Ecto neural progenitor cell (in vitro differentiated cells): Measurements from ENCODE around the gene PLOD3.

ENCODE experiments used
- DNase-seq: peaks from one replicate; pipeline ENCODE4 v3.0.0-alpha.2; 2018; ENCODE audit warnings: low spot score

The PLOD3 gene

DNA sequence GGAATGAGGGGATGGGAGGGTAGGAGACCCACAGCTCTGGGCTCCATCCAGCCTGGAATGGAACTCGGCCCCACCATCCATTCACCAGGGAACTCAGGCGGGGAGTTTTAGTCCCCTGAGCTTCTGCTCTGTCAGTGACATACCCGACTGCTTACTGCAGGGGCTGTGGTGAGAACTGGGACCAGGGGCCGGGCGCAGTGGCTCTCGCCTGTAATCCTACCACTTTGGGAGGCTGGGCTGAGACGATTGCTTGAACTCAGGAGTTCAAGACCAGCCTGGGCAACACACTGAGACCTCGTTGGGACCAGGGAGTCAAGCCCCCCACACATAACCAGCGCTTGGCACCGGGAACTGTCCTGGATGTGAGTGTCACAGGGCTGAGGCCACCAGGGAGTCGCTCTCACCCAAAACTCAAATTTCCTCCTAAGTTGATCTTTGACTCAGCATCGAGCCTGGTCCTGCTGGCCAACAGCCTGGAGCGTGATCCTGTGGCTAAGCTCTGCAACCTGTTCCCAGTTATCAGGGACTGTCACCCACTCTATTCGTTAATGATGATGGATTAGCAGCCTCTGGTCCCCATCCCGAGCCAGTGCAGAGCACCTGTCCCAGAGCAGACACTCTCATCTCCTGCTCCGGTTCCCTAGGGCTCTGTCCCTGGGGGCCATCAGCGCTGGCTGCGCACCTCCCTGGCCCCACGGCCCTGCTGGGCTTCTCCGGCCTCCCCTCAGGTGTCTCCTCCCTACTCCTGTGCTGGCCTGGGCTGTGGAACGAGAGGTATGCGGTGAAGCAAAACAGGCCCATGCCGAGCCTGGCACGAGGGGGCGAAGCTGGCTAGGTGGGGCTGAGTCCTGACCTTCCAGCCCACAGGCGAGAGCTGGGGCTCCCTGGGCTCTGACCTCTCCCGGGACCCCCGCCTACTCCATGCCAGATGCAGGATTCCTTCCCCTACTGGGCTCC, 21.1 kb upstream of the PLOD3 start:
- DNase-seq = no peak

DNA sequence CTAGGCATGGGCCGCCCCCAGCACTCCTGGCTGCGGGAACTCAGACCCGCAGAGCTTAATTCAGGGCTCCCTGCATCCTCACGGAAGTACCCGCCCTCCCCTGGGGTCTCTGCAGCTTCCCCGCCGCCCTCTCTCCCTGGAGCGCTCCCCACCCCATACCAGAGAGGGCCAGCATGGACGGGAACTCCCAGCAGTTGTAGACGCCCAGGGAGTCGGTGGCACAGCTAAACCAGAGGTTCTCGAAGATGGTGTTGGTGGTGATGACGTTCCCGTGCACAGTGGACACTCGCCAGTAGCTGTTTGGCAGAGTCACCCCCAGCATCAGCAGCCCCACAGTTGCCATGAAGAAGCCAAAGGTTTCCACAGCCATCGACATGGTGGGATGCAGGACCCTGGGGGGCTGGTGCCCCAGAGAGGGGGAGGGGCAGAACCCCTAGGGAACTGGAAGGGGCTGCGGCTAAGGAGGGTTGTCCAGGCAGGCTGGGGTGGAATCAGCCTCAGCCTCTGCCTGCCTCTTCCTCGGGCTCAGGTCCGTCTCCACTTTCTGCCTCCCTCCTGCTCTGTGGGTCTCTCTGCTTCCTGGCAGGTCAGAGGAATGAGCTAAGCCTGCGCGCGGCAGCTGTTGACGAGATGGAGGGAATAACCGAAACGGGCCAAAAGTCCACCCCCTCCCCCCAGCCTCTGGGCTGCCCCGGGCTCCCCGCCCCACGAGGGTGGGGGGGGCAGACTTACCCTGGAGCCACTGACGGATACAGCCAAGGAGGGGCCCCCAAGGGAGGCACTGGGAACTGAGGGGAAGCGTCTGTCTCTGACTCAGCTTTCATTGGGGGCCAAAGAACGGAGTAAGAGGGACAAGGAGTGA, 20.1 kb upstream of the PLOD3 start, which contains the start of gene CLDN15:
Gene CLDN15, minus strand, starts transcription at position 597 of the 862 bp plus-strand sequence. Its CDS starts 221 bp downstream, at position 376.
- DNase-seq = no peak

DNA sequence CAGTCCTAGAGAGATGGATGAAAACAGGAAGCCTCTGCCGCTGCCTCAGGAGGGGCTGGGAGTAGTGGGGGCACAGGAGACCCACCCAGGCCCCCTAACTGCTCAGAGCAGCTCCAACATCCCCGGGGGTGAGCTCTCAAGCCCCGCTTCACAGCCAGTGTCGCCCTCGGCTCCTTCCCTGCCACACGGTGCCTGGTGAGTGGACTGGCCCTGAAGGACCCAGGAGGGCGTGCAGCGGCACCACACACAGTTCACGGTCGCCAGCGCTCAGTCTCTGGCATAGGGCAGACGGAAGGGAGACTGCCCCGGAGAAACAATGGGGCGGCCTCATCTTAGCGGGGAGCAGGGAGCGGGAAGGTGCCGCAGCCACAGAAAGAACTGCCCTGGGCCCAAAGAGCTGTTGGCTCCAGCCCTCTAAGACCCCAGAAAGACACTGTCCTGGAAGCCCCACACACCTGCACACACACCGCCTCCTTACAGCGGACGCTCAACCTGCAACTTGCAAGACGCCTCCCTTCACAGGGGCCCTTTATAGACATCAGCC, 19.0 kb upstream of the PLOD3 start:
- DNase-seq = no peak

DNA sequence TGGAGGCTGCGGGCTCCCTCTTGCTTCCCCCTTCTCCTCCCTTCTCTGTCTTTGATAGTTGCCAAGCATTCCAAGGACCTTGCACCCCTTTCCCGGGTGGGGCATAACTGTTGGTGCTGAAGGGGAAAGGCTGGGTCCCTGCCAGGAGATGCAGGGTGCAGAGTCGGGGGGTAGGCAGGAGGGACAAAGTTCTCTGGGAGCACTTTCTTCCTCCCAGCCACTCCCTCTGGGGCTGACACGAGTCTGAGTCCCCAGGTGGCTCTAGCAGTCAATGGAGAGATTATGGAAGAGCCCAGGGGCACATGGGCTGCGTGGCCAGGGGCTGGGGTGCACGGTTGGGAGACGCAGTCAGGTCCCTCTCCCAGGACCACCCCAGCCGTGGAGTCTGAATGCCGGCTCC, 18.1 kb upstream of the PLOD3 start:
- DNase-seq = no peak

DNA sequence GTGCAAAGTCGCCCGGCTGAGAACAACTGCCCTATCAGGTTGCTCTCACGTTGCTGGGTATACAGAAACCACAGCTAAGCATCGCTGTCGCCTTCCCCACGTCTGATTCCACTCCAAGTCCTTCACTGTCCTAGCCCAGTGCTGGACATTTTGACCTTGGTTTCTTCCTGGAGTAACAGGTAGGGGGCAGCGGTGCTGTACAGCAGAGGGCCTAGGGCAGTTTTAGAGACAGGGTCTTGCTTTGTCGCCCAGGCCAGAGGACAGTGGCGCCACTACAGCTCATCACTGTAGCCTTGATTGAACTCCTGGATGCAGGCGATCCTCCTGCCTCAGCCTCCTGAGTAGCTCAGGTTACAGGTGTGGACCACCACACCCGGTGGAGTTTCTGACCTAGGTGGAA, 17.7 kb upstream of the PLOD3 start:
- no peak for DNase-seq

DNA sequence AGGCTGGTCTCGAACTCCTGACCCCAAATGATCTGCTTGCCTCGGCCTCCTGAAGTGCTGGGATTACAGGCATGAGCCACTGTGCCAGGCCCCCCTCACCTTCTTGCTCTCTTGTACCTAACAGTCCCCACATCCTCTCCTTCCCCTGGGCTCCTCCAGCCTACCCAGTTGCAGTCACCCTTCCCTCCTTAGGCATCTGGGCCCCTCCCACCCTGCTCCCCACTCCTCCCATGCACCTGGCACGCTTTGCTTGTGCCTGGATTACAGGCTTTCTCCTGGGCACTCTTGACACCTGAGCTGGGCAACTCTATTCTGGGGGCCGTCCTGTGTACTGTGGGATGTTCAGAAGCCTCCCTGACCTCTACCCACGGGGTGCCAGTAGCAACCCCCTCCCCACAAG, 17.3 kb upstream of the PLOD3 start:
- no peak for DNase-seq

DNA sequence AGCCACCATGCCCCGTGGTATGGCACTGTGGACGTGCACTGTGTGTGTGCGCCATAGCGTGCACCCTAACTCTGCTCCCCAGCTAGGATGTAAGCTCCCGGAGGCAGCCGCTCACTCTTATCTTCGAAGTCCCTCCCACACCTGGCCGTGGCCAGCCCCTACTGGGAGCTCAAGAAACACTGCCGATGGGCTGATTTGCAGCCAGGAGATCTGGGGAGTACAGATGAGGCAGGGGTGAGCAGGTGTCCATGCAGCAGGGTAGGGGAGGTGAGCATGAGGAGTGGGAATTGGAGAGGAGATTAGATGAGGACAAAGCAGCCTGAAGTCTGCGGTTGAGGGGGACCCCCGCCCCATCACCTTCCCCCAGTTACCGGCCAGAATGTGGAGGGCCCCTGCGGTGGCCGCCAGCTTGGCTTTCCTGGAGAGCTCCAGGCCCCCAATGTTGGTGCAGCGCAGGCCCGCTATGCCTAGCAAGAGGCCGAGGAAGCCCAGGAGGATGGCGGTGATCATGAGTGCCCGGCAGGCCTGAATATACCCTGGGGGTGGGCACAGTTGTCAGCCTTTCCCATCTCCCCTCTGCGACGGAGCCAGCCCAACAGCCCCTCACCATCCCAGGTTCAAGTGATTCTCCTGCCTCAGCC, 16.6 kb upstream of the PLOD3 start:
- no peak for DNase-seq

DNA sequence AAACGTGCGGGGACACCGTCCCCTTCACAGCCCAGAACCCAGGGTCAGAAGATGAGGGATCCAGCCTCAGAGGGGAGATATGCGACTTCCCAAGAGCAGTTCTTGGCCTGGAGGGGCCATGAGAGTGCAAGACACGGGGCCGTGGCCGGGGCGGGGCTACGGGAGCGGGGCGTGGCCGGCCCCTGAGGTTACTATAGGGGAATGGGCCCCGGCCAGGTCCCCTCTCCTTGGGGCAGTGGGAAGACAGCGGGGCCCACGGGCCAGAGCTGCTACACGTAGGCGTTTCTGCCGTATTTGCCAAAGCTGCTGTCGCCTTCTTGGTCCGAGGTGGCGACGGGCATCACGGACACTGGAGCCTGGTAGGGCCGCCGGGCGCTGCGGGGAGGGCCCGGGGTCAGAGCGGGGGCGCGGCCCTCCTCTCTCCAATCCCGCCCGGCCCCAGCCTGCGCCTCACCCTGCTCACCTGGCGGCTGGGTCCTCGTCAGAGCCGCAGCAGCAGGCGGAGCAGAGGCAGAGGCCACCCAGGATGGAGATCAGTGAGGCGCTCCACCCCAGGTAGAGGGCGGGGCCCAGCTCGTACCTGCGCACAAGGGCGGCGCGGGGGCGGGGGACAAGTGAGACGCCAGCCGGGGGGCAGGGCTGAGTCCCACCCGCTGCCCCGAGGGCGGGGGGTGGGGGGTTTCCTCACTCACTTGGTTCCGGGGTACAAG, 14.9 kb upstream of the PLOD3 start:
- peak; percentile 62 for DNase-seq

DNA sequence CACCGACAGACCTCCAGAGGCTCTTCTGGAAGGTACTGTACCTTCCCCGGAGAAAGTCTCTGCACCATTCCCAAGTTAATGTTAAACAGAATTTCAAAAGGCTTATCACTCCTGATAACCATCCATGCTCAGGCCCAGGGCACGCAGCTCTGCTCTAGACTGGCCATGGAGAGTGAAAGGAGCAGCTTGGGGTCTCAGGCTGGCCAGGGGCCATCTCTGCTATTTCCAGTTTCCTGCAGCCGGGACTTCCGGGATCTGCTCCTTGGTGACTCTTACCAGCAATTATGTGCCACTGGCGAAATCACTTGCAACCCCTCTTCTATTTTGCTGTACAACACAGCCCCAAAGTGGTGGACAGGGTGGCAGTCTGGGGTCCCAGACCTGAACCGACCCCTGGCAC, 14.3 kb upstream of the PLOD3 start:
- no peak for DNase-seq

DNA sequence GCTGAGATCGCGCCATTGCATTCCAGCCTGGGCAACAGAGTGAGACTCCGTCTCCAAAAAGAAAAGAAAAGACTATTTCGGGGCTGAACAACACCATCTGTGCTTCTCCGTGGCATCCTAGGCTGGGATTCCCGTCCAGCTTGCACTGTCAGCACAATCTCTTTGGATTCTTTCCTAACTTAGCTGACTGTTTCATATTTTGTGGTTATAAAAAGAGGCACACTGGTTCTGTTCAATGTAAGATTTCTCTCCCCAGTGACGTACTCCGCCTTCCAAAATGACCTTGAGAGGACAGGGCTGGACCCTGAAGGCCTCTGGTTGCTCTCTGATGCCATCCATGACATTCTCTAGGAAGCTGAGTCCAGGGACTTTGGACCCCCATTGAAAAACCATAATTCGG, 9.3 kb upstream of the PLOD3 start:
- DNase-seq = no peak

DNA sequence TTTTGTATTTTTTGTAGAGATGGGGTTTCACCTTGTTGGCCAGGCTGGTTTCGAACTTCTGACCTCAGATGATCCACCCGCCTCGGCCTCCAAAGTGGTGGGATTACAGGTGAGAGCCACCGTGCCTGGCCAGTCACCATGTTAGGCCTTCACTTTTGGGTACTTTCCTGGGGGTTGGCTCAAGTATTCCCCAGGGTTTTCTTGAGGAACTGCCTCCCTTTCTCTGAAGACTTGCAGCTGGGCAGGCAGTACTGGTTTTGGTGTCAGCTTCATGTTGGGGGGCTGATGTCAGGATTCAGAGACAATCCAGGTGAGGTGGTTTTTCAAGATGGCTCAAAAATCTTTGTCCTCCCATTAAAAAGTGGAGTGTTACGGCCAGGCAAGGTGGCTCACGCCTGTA, 8.3 kb upstream of the PLOD3 start:
- DNase-seq = no peak

DNA sequence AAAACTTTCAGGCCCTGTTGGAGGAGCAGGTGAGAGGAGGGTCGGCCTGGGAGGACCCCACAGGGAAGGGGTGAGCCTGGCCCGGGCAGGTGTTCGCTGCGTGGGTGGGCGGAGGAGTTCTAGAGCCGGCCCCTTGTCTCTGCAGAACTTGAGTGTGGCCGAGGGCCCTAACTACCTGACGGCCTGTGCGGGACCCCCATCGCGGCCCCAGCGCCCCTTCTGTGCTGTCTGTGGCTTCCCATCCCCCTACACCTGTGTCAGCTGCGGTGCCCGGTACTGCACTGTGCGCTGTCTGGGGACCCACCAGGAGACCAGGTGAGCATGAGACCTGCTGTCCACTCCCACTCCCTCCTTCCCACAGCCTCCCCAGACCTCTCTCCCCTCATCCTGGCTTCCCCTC, 6.1 kb upstream of the PLOD3 start:
- DNase-seq = no peak

DNA sequence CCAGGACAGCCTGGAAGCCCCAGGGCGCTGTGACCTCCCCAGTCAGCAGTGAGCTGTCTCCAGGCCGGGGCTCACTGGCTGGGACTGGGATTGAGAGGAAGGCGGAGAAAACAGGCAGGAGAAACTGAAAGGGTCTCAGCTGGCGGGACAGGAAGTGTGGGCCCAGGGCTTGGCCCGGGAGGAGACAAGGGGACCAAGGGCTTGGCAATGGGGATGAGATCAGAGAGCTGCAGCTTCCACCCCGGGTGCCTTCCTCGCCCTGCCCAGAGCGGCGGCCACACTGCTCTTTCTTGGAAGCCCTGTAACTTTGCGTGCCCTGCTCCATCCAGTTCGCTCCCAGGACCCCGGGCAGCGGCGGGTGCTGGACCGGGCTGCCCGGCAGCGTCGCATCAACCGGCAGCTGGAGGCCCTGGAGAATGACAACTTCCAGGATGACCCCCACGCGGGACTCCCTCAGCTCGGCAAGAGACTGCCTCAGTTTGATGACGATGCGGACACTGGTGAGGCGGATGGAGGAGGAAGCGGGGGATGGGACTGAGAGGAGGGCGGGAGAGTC, 5.0 kb upstream of the PLOD3 start:
- no peak for DNase-seq

DNA sequence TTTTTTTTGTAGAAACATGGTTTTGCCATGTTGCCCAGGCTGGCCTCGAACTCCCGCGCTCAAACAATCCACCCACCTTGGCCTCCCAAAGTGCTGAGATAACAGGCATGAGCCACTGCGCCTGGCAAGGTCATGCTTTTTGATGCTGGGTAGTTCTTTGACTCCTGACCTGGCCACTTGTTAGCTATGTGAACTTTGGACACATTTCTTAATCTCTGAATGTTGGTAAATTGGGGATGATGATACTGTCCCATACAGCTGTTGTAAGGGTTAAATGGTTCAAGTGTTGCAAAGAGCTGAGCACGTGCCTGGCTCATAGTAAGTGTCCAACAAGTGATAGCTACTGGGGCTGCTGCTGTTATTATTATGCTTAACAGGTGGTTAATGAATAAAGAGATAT, 2.9 kb upstream of the PLOD3 start:
- no peak for DNase-seq

DNA sequence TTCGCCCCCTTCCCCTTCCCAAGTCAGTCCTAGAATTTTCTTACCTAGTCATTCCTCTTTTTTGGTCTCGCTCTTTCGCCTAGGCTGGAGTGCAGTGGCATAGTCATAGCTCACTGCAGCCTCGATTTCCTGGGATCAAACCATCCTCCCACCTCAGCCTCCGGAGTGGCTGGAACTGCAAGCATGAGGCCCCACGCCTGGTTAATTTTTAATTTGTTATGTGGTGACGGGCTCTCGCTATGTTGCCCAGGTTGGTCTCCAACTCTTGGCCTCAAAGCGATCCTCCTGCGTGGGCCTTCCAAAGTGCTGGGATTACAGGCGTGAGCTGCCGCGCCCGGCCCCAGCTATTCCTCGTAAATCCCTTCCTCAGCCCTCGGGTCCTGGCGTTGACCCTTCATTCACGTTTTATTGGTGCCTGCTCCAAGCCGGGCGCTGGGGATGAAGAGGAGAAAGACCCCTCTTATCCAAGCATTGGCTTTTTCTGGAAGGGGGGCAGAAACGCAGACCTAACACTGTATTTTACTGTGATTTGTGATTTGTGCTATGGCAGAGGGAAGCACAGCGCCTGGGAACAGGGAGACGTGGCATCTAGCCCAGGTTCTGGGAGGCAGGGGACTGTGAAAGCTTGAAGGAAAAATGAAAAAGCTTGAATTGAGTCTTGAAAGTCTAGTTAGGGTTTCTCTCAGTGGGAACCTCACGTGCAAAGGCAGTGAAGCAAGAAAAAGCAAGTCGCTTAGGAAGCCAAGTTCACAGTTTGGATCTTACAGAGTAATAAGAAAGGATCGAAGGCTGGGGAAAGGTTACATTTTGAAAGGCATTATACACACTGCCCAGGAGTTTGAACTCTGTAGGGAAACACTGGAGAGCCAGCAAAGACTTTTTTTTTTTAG, 1.1 kb upstream of the PLOD3 start:
- no peak for DNase-seq

DNA sequence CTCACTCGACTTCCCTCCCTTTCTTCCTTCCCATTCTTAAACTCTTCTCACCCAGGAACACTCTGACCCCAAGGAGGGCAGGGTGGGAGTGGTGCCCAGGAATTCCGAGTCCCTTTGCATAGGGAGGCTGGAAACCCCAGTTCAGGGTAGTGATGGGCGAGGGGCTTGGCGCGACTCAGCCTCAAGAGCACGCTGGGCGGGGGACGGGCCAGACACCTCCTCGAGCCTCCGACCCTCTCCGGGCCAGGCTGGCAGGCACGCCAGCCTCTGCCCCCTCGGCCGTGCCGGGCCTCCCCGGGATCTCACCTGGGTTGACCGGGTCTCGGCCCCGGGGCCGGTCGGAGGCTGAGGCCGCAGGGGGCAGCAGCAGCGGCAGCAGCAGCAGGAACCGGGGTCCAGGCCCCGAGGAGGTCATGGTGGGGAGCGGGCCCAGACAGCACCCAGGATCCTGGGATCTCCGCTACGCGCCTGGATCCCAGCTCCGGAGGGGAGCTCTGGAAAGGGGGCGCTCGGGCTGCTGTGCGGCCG, 457 bp downstream of the PLOD3 start:
- DNase-seq = no peak

DNA sequence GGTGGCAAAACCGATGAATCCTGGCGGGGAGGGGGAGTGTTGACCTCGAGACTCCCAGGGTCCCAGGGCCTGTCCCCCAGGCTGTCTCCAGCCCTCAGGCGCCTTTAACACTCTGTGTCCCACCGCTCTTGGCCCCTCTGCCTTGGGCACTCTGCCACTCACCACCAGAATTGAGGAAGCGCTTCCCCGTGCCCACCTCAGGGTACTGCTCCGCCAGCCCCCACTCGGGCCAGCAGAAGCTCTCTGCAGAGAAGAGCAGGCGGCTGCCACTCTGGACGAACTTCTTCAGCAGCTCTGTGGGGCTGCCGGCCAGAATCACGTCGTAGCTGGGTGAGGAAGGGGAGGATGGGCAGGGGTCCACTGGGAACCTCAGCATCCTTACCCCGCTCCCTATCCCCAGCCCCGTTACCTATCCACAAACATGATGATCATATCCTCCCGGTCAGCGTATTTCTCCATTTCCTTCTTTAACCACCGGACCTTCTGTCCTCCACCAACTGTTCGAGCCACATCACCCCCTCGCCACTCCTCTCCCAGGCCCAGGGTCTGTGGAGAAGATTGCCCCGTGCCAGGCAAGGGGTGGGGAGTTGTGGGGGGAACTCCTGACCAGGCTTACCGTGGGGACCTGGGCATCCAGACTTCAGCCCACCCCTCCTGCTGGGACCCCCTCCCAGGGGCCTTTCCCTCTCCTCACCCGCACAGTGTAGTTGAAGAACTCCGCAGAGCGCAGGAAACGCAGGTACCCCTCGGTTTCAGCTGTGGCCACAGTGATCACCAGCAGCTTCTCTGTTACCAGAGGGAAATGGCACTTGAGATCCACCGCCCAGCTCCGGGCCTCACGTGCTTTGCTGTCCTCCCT, 1.2 kb downstream of the PLOD3 start:
- DNase-seq = no peak

DNA sequence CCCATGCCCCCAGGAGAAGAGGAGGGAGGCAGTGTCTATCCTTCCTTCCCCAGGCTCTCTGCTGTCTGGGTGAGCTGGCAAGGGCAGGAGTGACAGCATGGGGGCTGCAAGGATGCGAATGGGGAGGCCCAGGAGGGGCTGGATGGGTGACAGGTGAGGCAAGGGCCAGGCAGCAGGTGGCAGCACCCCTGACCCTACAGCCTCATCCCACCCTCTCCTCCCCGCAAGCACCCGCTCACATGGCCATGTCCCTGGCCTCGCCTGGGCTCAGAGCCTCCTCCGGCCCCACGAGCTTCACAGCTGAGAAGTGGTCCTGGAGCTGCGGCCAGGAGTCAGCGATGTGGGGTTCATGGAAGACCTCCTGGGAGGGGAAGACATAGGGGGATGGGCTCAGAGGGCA, 5.4 kb downstream of the PLOD3 start:
- DNase-seq = no peak

DNA sequence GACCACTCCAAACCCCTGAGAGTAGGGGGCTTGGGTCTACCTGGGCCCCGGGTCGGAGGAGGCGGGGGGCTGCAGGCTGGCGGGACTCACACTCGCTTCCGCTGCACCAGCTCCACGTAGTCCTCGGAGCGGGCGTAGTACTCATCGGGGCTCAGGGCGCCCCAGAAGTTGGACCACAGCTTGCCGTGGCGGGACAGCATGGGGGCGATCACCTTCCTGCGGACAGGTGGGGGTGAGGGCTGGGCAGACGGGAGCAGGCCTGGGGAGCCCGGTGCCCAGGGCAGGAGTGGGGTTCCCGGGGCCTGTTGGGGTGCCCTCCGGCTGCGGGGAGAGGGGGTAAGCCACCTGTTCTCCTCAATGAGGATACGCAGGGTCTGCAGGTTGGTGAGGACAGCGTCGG, 5.9 kb downstream of the PLOD3 start:
- no peak for DNase-seq
